ENCODE measurements around the gene DNAJC15.

The DNAJC15 gene

GRCh38 chr13:43129066-43129465, 105.7 kb downstream of the DNAJC15 start:
- DNase-seq = no peak

GRCh38 chr13:43129511-43130110, 106.2 kb downstream of the DNAJC15 start:
- no peak for DNase-seq

- DNase-seq = peak; percentile 15
Measured at GRCh38 chr13:43132257-43132656, 108.9 kb downstream of the DNAJC15 start.

GRCh38 chr13:43132911-43133310, 109.5 kb downstream of the DNAJC15 start:
- DNase-seq = no peak

- no peak for DNase-seq
Measured at GRCh38 chr13:43133792-43134191, 110.4 kb downstream of the DNAJC15 start.

GRCh38 chr13:43134868-43135267, 111.5 kb downstream of the DNAJC15 start:
- no peak for DNase-seq

GRCh38 chr13:43135516-43135915, 112.1 kb downstream of the DNAJC15 start:
- DNase-seq = no peak

- no peak for DNase-seq
Measured at GRCh38 chr13:43136920-43137575, 113.7 kb downstream of the DNAJC15 start.

- DNase-seq = no peak
Measured at GRCh38 chr13:43139211-43139610, 115.8 kb downstream of the DNAJC15 start.

GRCh38 chr13:43139921-43140320, 116.5 kb downstream of the DNAJC15 start:
- DNase-seq = no peak

GRCh38 chr13:43140985-43141384, 117.6 kb downstream of the DNAJC15 start:
- no peak for DNase-seq

- no peak for DNase-seq
Measured at GRCh38 chr13:43141685-43142084, 118.3 kb downstream of the DNAJC15 start.

GRCh38 chr13:43143591-43143990, 120.2 kb downstream of the DNAJC15 start:
- DNase-seq = no peak

GRCh38 chr13:43145534-43146196, 122.3 kb downstream of the DNAJC15 start:
- no peak for DNase-seq

GRCh38 chr13:43146400-43146799, 123.0 kb downstream of the DNAJC15 start:
- DNase-seq = no peak

GRCh38 chr13:43150369-43151207, 127.2 kb downstream of the DNAJC15 start:
- DNase-seq = no peak

- DNase-seq = no peak
Measured at GRCh38 chr13:43153436-43154090, 130.2 kb downstream of the DNAJC15 start.

- no peak for DNase-seq
Measured at GRCh38 chr13:43154156-43154651, 130.8 kb downstream of the DNAJC15 start.

- DNase-seq = no peak
Measured at GRCh38 chr13:43154839-43155238, 131.5 kb downstream of the DNAJC15 start.

GRCh38 chr13:43156916-43157315, 133.5 kb downstream of the DNAJC15 start:
- no peak for DNase-seq

GRCh38 chr13:43157796-43158195, 134.4 kb downstream of the DNAJC15 start:
- DNase-seq = no peak

GRCh38 chr13:43158516-43158915, 135.1 kb downstream of the DNAJC15 start:
- DNase-seq = no peak

- DNase-seq = no peak
Measured at GRCh38 chr13:43159026-43159461, 135.7 kb downstream of the DNAJC15 start.
